Gastrocnemius medialis (tissue), 4 donors: ENCODE data around the gene CASZ1. TPM values are rescaled to one million over a fixed set of nuclear protein-coding genes. Genes with fewer than 3 reads are reported as not detected.

ENCODE experiments used
- ATAC-seq, 2 donors: fragments of 150-250 bp; one replicate each; pipeline ENCODE4 v1.9.1; 2016
- DNase-seq, 2 donors: peaks; one replicate each; pipeline ENCODE4 v3.0.0-alpha.2; 2019
- H3K27ac ChIP-seq, 4 donors: fragments of 200-600 bp; sonication (generic); 1 replicate in 1 of 4; 2 replicates in 3 of 4; pipeline ENCODE4 v1.5.1; 2016 to 2018; ENCODE audit warnings: mild to moderate bottlenecking in 2 of 4, moderate library complexity in 1 of 4
- H3K27me3 ChIP-seq, 3 donors: fragments of 200-600 bp; sonication (generic) in 2 of 3; 1 replicate in 1 of 3; 2 replicates in 2 of 3; pipeline versions ENCODE4 v1.5.1 to v1.6.0; 2016 to 2019; ENCODE audit warnings: mild to moderate bottlenecking in 1 of 3, moderate library complexity in 1 of 3
- H3K36me3 ChIP-seq, 2 donors: fragments of 200-600 bp; sonication (generic) in 1 of 2; one replicate each; pipeline ENCODE4 v1.5.1; 2017 to 2018
- H3K4me1 ChIP-seq, 2 donors: fragments of 200-600 bp; sonication (generic) in 1 of 2; one replicate each; pipeline ENCODE4 v1.5.1; 2016 to 2017; ENCODE audit warnings: mild to moderate bottlenecking in 2 of 2
- H3K4me3 ChIP-seq, 4 donors: fragments of 200-600 bp; sonication (generic) in 3 of 4; 1 replicate in 1 of 4; 2 replicates in 3 of 4; pipeline ENCODE4 v1.5.1; 2016 to 2019; ENCODE audit warnings: mild to moderate bottlenecking in 2 of 4
- H3K9me3 ChIP-seq, 3 donors: fragments of 200-600 bp; sonication (generic) in 2 of 3; 1 replicate in 1 of 3; 2 replicates in 2 of 3; pipeline ENCODE4 v1.5.1; 2016 to 2019
- POLR2A ChIP-seq, 2 donors: fragments of 450-650 bp; IDR thresholded peaks; one replicate each; pipeline ENCODE4 v1.6.1; 2017; ENCODE audit warnings: antibody characterized with exemption in 2 of 2, mild to moderate bottlenecking in 2 of 2, moderate library complexity in 2 of 2
- in situ Hi-C, 4 donors: fragments of 200-750 bp; cut with MboI; loops; one replicate each; pipeline versions ENCODE4 v1.15.0 to v1.8.0; 2017; ENCODE audit warnings: low sequenced_read_pairs in 4 of 4
- intact Hi-C: fragments of 100-400 bp; cut with DNase I; formaldehyde crosslinking; loops from one replicate; pipeline ENCODE4 v1.15.1; 2023; ENCODE audit warnings: low total_unique reads
- total RNA-seq, 4 donors: library from RNA; depleted of rRNA; stranded (reverse); fragments of >200 nt; gene quantifications; one replicate each; pipeline versions ENCODE4 v1.1.0 to v1.2.3, GENCODE V29; 2016
- TF ChIP-seq, protein P1 (sequence below), 5 experiments: fragments of 450-650 bp in 3 of 5; fragments of 200-600 bp in 2 of 5; sonication (generic) in 2 of 5; IDR thresholded peaks in 4 of 5; conservative IDR thresholded peaks in 1 of 5; 1 replicate in 4 of 5; 2 replicates in 1 of 5; pipeline ENCODE4 v1.5.1; 2016 to 2019; ENCODE audit warnings: antibody characterized with exemption in 5 of 5, mild to moderate bottlenecking in 3 of 5, moderate library complexity in 3 of 5

CASZ1 gene
- total RNA-seq, 4 donors from 2014 or later: 19.1 to 121 (median 80.6) TPM

DNA sequence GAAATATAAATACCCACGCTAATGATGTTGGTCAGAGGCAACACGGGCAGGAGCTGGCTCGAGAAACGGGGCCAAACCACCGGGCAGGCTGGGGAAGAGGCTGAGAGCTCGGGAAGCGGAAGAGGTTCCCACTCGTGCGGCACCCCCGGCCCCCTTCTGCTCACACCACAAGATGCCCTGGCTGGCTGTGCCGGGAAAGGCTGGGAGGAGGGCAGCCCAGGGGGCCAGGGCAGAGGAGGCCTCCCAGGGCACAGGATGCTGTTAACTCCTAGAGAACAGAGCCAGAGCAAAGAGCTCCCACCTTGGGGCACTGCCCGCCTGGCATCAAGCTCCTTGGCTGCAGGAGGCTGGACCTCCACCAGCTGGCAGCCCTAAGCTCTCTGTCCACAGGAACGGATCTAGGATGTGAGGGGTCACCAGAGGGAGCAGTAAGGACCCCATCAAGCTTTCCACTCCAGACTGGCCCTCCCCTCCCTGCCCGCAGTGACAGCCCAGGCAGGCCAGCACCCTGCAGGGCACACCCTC, 44.8 kb downstream of the CASZ1 start:
- H3K27ac ChIP-seq: peak overlapping the region; percentile 59 to 97 (median 80)

DNA sequence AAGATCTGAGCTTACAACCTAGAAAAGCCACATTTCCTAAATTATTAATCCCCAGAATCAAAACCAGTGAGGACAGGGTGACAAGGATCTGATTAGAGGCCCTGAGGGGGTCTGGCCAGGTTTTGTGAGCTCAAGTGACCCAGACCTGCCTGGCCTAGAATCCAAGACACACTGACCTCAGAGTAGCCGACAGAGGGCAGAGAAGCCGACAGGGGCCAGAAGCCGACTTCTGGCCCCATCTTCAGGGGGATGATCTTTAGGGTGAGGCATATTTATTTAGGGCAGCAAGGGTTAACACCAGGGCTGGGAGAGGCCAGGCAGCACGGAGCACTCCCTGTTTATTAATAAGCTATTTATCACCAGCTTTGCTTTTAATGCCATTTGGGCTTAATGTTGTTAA, 45.3 kb downstream of the CASZ1 start:
- ATAC-seq (no peak), DNase-seq (no peak)
- Histone ChIP-seq H3K27me3 (no peaks in the 10 kb centered on the region), H3K4me3 (no peak overlapping the region), H3K27ac (peak overlapping the region; percentile 59 to 97 (median 80)), H3K9me3 (no peaks in the 10 kb centered on the region), H3K4me1 (peaks cover 32 to 71% of the 10 kb centered on the region in 2 donors), H3K36me3 (no peaks in the 10 kb centered on the region)
- in situ Hi-C loops: no loop called here
- no peak for TF ChIP-seq POLR2A (IDR thresholded peaks at IDR 0.05)
- TF ChIP-seq, protein P1, sequence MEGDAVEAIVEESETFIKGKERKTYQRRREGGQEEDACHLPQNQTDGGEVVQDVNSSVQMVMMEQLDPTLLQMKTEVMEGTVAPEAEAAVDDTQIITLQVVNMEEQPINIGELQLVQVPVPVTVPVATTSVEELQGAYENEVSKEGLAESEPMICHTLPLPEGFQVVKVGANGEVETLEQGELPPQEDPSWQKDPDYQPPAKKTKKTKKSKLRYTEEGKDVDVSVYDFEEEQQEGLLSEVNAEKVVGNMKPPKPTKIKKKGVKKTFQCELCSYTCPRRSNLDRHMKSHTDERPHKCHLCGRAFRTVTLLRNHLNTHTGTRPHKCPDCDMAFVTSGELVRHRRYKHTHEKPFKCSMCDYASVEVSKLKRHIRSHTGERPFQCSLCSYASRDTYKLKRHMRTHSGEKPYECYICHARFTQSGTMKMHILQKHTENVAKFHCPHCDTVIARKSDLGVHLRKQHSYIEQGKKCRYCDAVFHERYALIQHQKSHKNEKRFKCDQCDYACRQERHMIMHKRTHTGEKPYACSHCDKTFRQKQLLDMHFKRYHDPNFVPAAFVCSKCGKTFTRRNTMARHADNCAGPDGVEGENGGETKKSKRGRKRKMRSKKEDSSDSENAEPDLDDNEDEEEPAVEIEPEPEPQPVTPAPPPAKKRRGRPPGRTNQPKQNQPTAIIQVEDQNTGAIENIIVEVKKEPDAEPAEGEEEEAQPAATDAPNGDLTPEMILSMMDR (IDR thresholded peaks at IDR 0.05 in 4 of 5, conservative IDR thresholded peaks at IDR 0.05 in 1 of 5): peak in 2 of 5 experiments; percentile 8 to 38
- intact Hi-C loops: no loop called here

More for the DNA sequence above, 44.8 kb downstream of the CASZ1 start:
- H3K36me3 ChIP-seq: no peaks in the 10 kb centered on the region
- TF ChIP-seq POLR2A (IDR thresholded peaks at IDR 0.05): no peak
- TF ChIP-seq, protein P1 (IDR thresholded peaks at IDR 0.05 in 4 of 5, conservative IDR thresholded peaks at IDR 0.05 in 1 of 5): no peak
- in situ Hi-C loops (no loop called here), intact Hi-C loops (loop anchor here (2.0 kb wide), 1 partner anchor 37 kb away; no protein-coding TSS in a partner anchor)
- H3K9me3 ChIP-seq: no peaks in the 10 kb centered on the region
- DNase-seq (no peak), ATAC-seq (no peak)
- peaks cover 32 to 71% of the 10 kb centered on the region in 2 donors for H3K4me1 ChIP-seq
- no peaks in the 10 kb centered on the region for H3K27me3 ChIP-seq
- H3K4me3 ChIP-seq: no peak overlapping the region

DNA sequence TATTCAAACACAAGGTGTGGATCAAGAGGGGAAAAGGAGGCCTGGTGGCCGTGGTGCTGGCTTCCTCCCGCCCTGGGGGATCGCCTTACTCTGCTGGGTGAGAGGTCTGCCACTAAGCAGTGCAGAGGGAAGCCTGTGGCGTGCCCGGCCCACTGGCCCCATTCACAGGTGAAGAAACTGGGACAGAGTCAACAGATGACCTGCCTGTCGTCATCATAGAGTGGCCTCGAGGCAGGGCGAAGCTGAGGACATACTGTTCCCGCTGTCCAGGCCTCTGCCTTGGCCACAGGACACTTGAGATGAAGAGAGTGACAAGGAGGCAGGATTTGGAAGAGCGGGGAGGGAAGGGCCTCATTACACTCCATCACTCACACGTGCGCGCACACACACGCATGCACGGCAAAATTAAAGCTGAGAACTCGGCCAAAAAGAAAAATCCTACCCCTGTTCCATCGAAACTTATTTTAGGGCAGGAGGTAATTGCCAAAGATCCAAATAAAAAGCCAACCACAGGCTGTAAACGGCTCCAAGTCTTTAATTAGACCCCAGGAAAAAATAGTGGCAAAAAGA, 50.5 kb downstream of the CASZ1 start:
- in situ Hi-C loops (no loop called here), intact Hi-C loops (loop anchor here (1.0 to 2.0 kb wide), 4 partner anchors 22 to 111 kb away; no protein-coding TSS in a partner anchor)
- Histone ChIP-seq H3K4me3 (peak overlapping the region; percentile 22 to 42 (median 34)), H3K4me1 (peaks cover 40 to 55% of the 10 kb centered on the region in 2 donors), H3K27ac (peak overlapping the region; percentile 95 to 97 (median 96)), H3K9me3 (no peaks in the 10 kb centered on the region), H3K27me3 (no peaks in the 10 kb centered on the region), H3K36me3 (no peaks in the 10 kb centered on the region)
- DNase-seq (peak; percentile 93 to 98), ATAC-seq (peak; percentile 90 to 92)
- TF ChIP-seq POLR2A (IDR thresholded peaks at IDR 0.05): peak; percentile 66 to 70
- TF ChIP-seq, protein P1 (IDR thresholded peaks at IDR 0.05 in 4 of 5, conservative IDR thresholded peaks at IDR 0.05 in 1 of 5): peak in 1 of 5 experiments; percentile 15

DNA sequence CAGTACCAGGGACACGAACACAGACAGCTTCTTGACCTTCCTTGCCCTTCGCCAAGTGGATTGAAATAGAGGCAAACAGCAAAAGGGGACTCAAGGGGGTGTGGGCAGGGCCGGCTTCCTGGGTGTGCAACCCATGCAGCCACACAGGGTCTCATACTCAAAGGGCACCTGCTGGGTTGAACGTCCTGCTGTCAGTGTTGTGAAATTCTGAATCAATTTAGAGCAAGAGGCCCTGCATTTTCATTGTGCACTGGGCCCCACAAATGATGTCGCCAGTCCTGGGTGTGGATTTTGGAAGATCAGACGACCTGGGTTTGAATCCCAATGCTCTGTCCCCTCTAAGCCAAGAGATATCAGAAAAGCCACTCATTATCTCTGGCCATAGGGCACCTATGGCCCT, 51.1 kb downstream of the CASZ1 start:
- ATAC-seq: peak in 1 of 2 donors; percentile 10
- in situ Hi-C loops (no loop called here), intact Hi-C loops (no loop called here)
- TF ChIP-seq, protein P1 (IDR thresholded peaks at IDR 0.05 in 4 of 5, conservative IDR thresholded peaks at IDR 0.05 in 1 of 5): no peak
- no peak for TF ChIP-seq POLR2A (IDR thresholded peaks at IDR 0.05)
- H3K27me3 ChIP-seq: no peaks in the 10 kb centered on the region
- no peaks in the 10 kb centered on the region for H3K36me3 ChIP-seq
- H3K9me3 ChIP-seq: no peaks in the 10 kb centered on the region
- peaks cover 41 to 49% of the 10 kb centered on the region in 2 donors for H3K4me1 ChIP-seq
- H3K27ac ChIP-seq: peak overlapping the region; percentile 95 to 97 (median 96)
- DNase-seq: no peak
- no peak overlapping the region for H3K4me3 ChIP-seq
